GM12878 (cell line): ENCODE measurements around the gene HOXD12. TPM values are rescaled to one million over a fixed set of nuclear protein-coding genes. Genes with fewer than 3 reads are reported as not detected.

Experiments
- ATAC-seq: fragments of 200-7000 bp; cut with Tn5 transposase; 3 replicates; pipeline ENCODE4 v1.9.1; 2020; ENCODE audit warnings: mild to moderate bottlenecking, moderate library complexity
- BruUV-seq: library from RNA; stranded (reverse); fragments of 400-500 nt; replicated peaks from 2 replicates; lab custom pipeline; 2021; lab: Mats Ljungman, UMichigan
- CTCF ChIA-PET: fragments of 300-600 bp; sonication (Branson Sonifier 250); formaldehyde crosslinking; extraction: SDS; loops from one replicate; lab custom pipeline; 2021; ENCODE audit warnings: inconsistent platforms; lab: Yijun Ruan, JAX
- POLR2A ChIA-PET: fragments of 350-600 bp; formaldehyde crosslinking; extraction: SDS; loops from one replicate; lab custom pipeline; 2021; ENCODE audit warnings: inconsistent platforms; lab: Charles Lee
- RAD21 ChIA-PET: fragments of 300-600 bp; sonication (Branson Sonifier 250); formaldehyde crosslinking; loops from one replicate; lab custom pipeline; 2023; ENCODE audit warnings: antibody characterized with exemption; ENCODE audit not compliant: unreplicated experiment; lab: Charles Lee
- SMC1A ChIA-PET: fragments of 300-600 bp; sonication (Branson Sonifier 250); formaldehyde crosslinking; loops from one replicate; lab custom pipeline; 2023; ENCODE audit not compliant: unreplicated experiment, uncharacterized antibody; lab: Charles Lee
- DNase-seq: peaks from one replicate; pipeline ENCODE4 v3.0.0-alpha.2; 2011; ENCODE audit warnings: low read depth, low spot score
- FAIRE-seq: peaks from 3 replicates; lab custom pipeline; 2011; peaks lifted over from hg19 to GRCh38; lab: Jason Lieb, UNC
- H2AFZ ChIP-seq: 2 replicates; pipeline ENCODE4 v1.6.0; 2011; ENCODE audit warnings: low read depth, low read length, control low read depth; ENCODE audit not compliant: control insufficient read depth
- H3K27ac ChIP-seq: 2 replicates; pipeline ENCODE4 v1.5.1; 2011; ENCODE audit warnings: control low read depth; ENCODE audit not compliant: control insufficient read depth, insufficient read depth
- H3K27me3 ChIP-seq, 2 experiments: replicated peaks in 1 of 2; 2 replicates each; pipeline versions ENCODE4 v1.6.0 to v1.6.1; 2011; ENCODE audit warnings: low read length in 1 of 2; ENCODE audit not compliant: control insufficient read depth in 2 of 2, insufficient read depth in 2 of 2
- H3K36me3 ChIP-seq, 2 experiments: 2 replicates each; pipeline ENCODE4 v1.5.1; 2011; ENCODE audit warnings: low read length in 1 of 2; ENCODE audit not compliant: control insufficient read depth in 2 of 2, insufficient read depth in 2 of 2
- H3K4me1 ChIP-seq: 2 replicates; pipeline ENCODE4 v1.6.1; 2011; ENCODE audit warnings: mild to moderate bottlenecking, low read length, moderate library complexity, mixed read lengths; ENCODE audit not compliant: control insufficient read depth, insufficient read depth
- H3K4me2 ChIP-seq: 2 replicates; pipeline ENCODE4 v1.6.0; 2011; ENCODE audit warnings: control low read depth; ENCODE audit not compliant: control insufficient read depth, insufficient read depth
- H3K4me3 ChIP-seq: fragments of 200-600 bp; sonication (generic); 2 replicates; pipeline ENCODE4 v1.5.1; 2016
- H3K79me2 ChIP-seq: 2 replicates; pipeline ENCODE4 v1.6.0; 2011; ENCODE audit warnings: low read length; ENCODE audit not compliant: control insufficient read depth, insufficient read depth
- H3K9ac ChIP-seq: 2 replicates; pipeline ENCODE4 v1.8.0; 2011; ENCODE audit warnings: low read length, control low read depth, mixed read lengths; ENCODE audit not compliant: control insufficient read depth, insufficient read depth
- H3K9me3 ChIP-seq: replicated peaks from 3 replicates; pipeline ENCODE4 v1.5.1; 2011; ENCODE audit warnings: mild to moderate bottlenecking, low read length; ENCODE audit not compliant: control insufficient read depth, insufficient read depth
- H4K20me1 ChIP-seq: 2 replicates; pipeline ENCODE4 v1.6.0; 2011; ENCODE audit not compliant: control insufficient read depth, insufficient read depth
- CEBPB ChIP-seq, 2 experiments: fragments of 150-350 bp in 1 of 2; IDR thresholded peaks; 2 replicates each; pipeline ENCODE4 v1.6.1; 2012 to 2014; ENCODE audit warnings: low read depth in 2 of 2, low read length in 2 of 2, borderline replicate concordance in 1 of 2, inconsistent platforms in 1 of 2
- CHD4 ChIP-seq: fragments of 200-600 bp; sonication (generic); IDR thresholded peaks from 2 replicates; pipeline ENCODE4 v1.6.1; 2016; ENCODE audit warnings: mild to moderate bottlenecking
- EZH2 ChIP-seq: IDR thresholded peaks from 2 replicates; pipeline ENCODE4 v1.6.1; 2012; ENCODE audit warnings: low read depth, mild to moderate bottlenecking, control low read depth, inconsistent platforms, low read length, borderline replicate concordance; ENCODE audit not compliant: control insufficient read depth
- KLF5 ChIP-seq: fragments of 450-650 bp; IDR thresholded peaks from 2 replicates; pipeline ENCODE4 v1.6.1; 2014; ENCODE audit warnings: mild to moderate bottlenecking; ENCODE audit not compliant: partially characterized antibody
- WGBS: methylation state at CpG from one replicate; pipeline ENCODE4 v1.1.6; 2016; ENCODE audit warnings: low lambda C conversion rate; ENCODE audit not compliant: insufficient replicate concordance, insufficient coverage; ENCODE audit errors: missing lambda C conversion rate; 5-methylcytosine and 5-hydroxymethylcytosine counted together
- in situ Hi-C: fragments of 300-500 bp; cut with MboI; formaldehyde crosslinking; loops from 9 replicates; pipeline ENCODE4 v1.14.3; 2018; ENCODE audit warnings: mixed read lengths
- intact Hi-C: fragments of 100-400 bp; cut with micrococcal nuclease; formaldehyde crosslinking; loops from one replicate; pipeline ENCODE4 v1.14.2; 2022; ENCODE audit not compliant: unreplicated experiment
- polyA plus RNA-seq, 11 experiments: library from polyadenylated mRNA; depleted of rRNA in 4 of 11; unstranded in 6 of 11; stranded (reverse) in 5 of 11; fragments of >200 nt; fragmentation: Nextera tagmentation in 4 of 11; fragmentation: Illumina TruSeq in 1 of 11; extraction: Ambion mirVana in 4 of 11; extraction: Trizol in 1 of 11; gene quantifications; 1 replicate in 1 of 11; 2 replicates in 10 of 11; pipeline versions ENCODE4 v1.2.1 to v1.2.3, GENCODE V29; 2011 to 2016; ENCODE audit warnings: inconsistent platforms in 2 of 11, missing spikeins in 2 of 11, low read depth in 1 of 11
- total RNA-seq, 4 experiments: library from RNA; depleted of rRNA in 3 of 4; stranded (reverse); fragments of >200 nt in 3 of 4; fragmentation: Illumina TruSeq in 1 of 4; extraction: Trizol in 1 of 4; gene quantifications; 2 replicates each; pipeline versions ENCODE4 v1.2.1 to v1.2.3, GENCODE V29; 2013 to 2021
- TF ChIP-seq, protein P1 (sequence below): fragments of 450-650 bp; IDR thresholded peaks from 2 replicates; pipeline ENCODE4 v1.6.1; 2017; ENCODE audit warnings: borderline replicate concordance
- TF ChIP-seq, protein P2 (sequence below): IDR thresholded peaks from 2 replicates; pipeline ENCODE4 v1.6.1; 2011; ENCODE audit warnings: mild to moderate bottlenecking, low read depth, low read length, moderate library complexity; ENCODE audit not compliant: insufficient replicate concordance

Gene HOXD12
- total and polyA plus RNA-seq, 10 of the 15 experiments (the other 5 are each of a cell fraction or from before 2014, with no cell fraction given), result not detected

DNA sequence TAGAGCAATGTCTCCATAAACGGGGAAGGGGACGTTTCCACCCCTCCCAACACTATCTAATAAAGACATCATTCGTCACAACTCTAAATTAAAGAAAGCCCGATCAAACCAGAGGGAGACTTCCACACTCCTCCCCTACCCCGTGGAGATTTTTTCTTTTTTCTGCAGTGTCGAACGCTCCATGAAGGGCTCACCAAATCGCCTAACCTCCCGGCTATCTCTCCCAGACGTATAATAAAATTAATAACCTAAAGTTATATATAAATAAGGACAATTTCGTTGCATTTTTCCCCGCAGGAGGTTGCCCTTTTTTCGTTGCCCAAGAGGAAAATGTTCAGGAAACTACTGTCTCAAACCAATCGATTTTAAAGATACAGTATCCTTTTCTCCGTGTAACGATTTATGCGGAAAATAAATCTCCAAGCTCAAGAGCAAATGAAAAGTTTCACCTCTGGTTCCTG is 18.2 kb upstream of the HOXD12 start (continued):
- TF ChIP-seq, protein P1, sequence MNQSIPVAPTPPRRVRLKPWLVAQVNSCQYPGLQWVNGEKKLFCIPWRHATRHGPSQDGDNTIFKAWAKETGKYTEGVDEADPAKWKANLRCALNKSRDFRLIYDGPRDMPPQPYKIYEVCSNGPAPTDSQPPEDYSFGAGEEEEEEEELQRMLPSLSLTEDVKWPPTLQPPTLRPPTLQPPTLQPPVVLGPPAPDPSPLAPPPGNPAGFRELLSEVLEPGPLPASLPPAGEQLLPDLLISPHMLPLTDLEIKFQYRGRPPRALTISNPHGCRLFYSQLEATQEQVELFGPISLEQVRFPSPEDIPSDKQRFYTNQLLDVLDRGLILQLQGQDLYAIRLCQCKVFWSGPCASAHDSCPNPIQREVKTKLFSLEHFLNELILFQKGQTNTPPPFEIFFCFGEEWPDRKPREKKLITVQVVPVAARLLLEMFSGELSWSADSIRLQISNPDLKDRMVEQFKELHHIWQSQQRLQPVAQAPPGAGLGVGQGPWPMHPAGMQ, result no peak
- TF ChIP-seq CEBPB (IDR thresholded peaks at IDR 0.05; ENCODE audit: borderline replicate concordance in 1 of 2, low read depth in 2 of 2, low read length in 2 of 2), result no peak
- no peak for TF ChIP-seq CHD4

DNA sequence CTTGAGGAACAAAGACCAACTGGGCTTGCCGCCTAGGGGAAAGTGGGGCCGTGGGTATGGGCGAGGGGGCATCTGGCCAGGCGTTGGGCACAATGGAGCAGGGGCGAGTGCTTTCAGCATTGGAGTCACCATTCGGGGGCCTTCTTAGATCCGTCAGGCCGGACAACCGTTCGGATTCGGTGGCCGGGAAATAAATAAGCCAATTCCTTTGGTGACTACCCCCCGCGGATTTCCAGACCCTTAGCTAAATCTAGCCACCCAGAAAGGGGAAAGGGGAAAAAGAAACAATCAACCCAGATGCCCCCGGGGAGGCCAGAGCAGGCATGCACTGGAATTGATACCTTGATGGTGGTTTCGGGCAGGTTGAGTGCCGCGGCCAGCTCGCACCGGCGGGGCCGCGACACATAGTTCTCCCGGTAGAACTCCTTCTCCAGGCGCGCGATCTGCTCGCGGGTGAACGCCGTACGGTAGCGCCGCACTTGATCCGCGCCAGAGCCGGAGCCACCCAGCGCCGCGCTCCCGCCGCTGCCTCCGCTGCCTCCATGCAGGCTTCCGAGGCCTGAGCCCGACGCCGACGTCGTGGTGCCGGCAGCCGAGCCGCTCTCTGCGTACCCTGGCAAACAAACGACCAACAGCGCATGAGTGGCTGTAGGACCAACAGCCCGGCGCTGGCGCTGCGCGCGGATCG is 17.6 kb upstream of the HOXD12 start:
- intact Hi-C loops (loop anchor here (10.0 kb wide), 1 partner anchor 197 kb away; no protein-coding TSS in a partner anchor), in situ Hi-C loops (no loop called here)
- Histone ChIP-seq H3K36me3 (no peaks in the 10 kb centered on the region), H3K9ac (no peak overlapping the region), H3K27me3 (peaks cover 5 to 19% of the 10 kb centered on the region in 2 experiments), H4K20me1 (no peaks in the 10 kb centered on the region), H2AFZ (no peak overlapping the region), H3K4me3 (no peak overlapping the region), H3K4me2 (no peak overlapping the region), H3K79me2 (no peaks in the 10 kb centered on the region), H3K9me3 (peaks cover 20% of the 10 kb centered on the region; the same call in 2 of the 3 replicates), H3K27ac (no peak overlapping the region), H3K4me1 (no peaks in the 10 kb centered on the region)
- RAD21 ChIA-PET, result no interaction called here
- no peak for TF ChIP-seq KLF5
- TF ChIP-seq EZH2, result no peak
- TF ChIP-seq, protein P2, sequence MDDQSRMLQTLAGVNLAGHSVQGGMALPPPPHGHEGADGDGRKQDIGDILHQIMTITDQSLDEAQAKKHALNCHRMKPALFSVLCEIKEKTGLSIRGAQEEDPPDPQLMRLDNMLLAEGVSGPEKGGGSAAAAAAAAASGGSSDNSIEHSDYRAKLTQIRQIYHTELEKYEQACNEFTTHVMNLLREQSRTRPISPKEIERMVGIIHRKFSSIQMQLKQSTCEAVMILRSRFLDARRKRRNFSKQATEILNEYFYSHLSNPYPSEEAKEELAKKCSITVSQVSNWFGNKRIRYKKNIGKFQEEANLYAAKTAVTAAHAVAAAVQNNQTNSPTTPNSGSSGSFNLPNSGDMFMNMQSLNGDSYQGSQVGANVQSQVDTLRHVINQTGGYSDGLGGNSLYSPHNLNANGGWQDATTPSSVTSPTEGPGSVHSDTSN, result no peak
- DNase-seq (no peak), ATAC-seq (no peak), FAIRE-seq (no peak)
- SMC1A ChIA-PET, result no interaction called here
- POLR2A ChIA-PET, result no interaction called here
- no TSS peak for BruUV-seq
- CTCF ChIA-PET, result no interaction called here
- 74% methylated on average over 60 of the region's 62 CpGs for WGBS
